T-helper 1 cell treated with Interleukin-12 subunit alpha and Interleukin-12 subunit beta and Interleukin-4 antibody, amounts not matched to agents 30 μg/mL and 1 μg/mL, for 36 hours (primary cell): ENCODE results near the gene TNNT2.

Source experiments
- H3K27ac Mint-ChIP-seq: one replicate; pipeline ENCODE4 v1.8.0; 2021; ENCODE audit warnings: mild to moderate bottlenecking, mixed read lengths
- H3K27me3 Mint-ChIP-seq: one replicate; pipeline ENCODE4 v1.8.0; 2021; ENCODE audit warnings: low read depth, mixed read lengths
- H3K36me3 Mint-ChIP-seq: one replicate; pipeline ENCODE4 v1.8.0; 2021; ENCODE audit warnings: low read depth, mixed read lengths
- H3K4me1 Mint-ChIP-seq: one replicate; pipeline ENCODE4 v1.8.0; 2021; ENCODE audit warnings: low read depth, mixed read lengths
- H3K4me3 Mint-ChIP-seq: one replicate; pipeline ENCODE4 v1.8.0; 2021; ENCODE audit warnings: mild to moderate bottlenecking, moderate library complexity, mixed read lengths
- H3K9me3 Mint-ChIP-seq: one replicate; pipeline ENCODE4 v1.8.0; 2021; ENCODE audit warnings: mixed read lengths

The TNNT2 gene

DNA sequence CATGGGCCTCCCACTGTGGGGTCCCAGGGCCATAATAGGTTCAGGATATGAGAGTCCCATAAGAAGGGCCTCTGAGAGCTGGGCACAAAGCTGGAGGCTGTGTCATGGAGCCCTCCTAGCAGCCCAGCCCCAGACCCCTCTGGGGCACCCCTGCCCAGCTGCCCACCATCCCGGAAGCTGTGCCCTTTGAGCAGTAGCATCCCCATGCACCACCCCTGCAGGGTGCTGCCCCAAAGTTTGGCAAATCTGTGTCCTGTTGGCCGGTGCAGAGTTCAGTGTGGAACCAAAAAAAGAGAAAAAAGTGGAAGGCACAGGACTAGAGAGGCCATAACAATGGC lies 17.6 kb downstream of the TNNT2 start:
- H3K27ac Mint-ChIP-seq = no peak overlapping the region
- H3K4me1 Mint-ChIP-seq = no peaks in the 10 kb centered on the region
- no peaks in the 10 kb centered on the region for H3K27me3 Mint-ChIP-seq
- H3K36me3 Mint-ChIP-seq = no peaks in the 10 kb centered on the region
- no peak overlapping the region for H3K4me3 Mint-ChIP-seq
- no peaks in the 10 kb centered on the region for H3K9me3 Mint-ChIP-seq

DNA sequence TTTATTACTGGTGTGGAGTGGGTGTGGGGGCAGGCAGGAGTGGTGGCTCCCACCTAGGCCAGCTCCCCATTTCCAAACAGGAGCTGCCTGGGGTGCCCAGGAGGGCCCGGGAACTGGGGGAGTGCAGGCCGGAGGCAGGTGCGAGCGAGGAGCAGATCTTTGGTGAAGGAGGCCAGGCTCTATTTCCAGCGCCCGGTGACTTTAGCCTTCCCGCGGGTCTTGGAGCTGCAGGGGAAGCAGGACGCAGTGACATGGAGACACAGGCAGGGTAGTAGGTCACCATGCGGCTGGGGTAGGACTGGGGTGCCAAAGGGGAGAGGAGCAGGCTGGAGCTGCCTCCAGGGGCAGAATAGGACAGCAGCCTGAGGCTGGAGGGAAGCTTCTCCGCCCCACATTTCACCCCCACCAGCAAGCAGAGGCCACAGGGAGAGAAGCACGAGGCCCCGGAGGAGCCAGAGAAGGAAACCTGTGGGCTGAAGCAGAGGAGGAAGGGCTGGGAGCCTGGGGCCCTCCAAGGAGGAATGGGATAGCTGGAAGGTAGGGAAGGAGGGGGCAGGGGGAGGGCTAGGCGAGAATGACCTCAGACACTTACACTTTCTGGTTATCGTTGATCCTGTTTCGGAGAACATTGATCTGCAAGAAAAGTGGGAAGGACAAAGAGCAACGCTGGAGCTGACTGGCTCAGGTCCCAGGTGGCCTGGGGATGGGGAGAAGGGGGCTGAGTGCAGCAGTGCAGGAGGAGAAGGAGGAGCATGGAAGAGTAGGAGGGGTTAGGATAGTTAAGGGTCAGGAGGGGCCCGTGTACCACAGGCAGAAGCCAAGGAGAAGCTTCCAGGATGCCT lies 18.2 kb downstream of the TNNT2 start:
- Mint-ChIP-seq H3K9me3 (no peaks in the 10 kb centered on the region), H3K4me1 (no peaks in the 10 kb centered on the region), H3K4me3 (no peak overlapping the region), H3K36me3 (no peaks in the 10 kb centered on the region), H3K27ac (no peak overlapping the region), H3K27me3 (no peaks in the 10 kb centered on the region)

DNA sequence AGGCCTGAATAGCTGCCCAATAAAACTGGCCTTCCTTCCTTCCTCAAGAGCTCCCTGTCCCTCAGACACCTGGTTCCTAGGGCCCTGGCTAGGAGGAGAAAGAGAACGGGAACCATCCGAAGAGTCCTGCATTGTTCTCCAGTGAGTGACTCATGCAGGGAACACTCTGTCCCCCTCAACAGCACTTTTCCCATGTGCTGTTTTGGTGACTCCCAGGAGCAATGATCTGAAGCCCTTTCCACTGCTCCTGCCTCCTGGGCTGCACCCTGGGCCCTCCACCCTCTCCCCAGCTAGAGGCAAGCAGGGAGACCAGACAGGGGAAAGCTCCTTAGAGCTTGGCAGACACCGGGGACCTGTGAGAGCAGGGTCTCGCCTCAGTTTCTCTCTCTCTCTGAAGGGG lies 18.9 kb downstream of the TNNT2 start:
- Mint-ChIP-seq H3K27ac (no peak overlapping the region), H3K4me3 (no peak overlapping the region), H3K4me1 (no peaks in the 10 kb centered on the region), H3K27me3 (no peaks in the 10 kb centered on the region), H3K9me3 (no peaks in the 10 kb centered on the region), H3K36me3 (no peaks in the 10 kb centered on the region)

DNA sequence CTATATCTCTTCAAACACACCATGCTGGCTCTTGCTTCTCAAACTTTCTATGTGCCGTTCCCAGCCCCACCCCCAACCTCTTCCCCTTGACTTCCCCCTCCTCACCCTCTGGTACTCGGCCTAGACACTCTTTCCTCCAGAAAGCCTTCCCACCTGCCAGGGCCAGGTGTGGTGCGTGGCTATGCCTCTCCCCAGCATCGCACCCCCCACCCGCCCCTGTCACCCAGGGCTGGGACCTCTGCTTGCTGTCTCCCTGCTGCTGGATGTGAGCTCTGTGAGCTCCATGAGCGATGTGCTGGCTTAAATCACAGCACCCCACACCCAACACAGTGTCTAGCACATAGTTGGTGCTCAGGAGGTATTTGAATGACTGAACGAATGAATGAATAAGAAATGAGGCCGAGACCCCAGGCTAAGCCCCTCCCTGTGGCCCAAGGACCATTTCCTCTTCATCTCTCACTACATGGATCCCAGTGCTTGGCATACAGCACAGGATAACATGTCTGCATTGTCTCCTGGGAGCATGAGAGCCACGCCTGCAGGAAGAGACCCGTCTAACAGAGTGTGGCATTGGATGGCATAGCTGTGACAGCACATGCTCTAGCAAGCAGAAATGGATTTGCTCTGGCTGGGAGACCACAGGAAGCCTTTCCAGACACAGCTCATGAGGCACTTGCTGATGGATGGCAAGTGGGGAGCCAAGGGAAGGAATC lies 19.7 kb downstream of the TNNT2 start:
- no peak overlapping the region for H3K27ac Mint-ChIP-seq
- H3K4me3 Mint-ChIP-seq = no peak overlapping the region
- H3K27me3 Mint-ChIP-seq = no peaks in the 10 kb centered on the region
- no peaks in the 10 kb centered on the region for H3K4me1 Mint-ChIP-seq
- H3K36me3 Mint-ChIP-seq = no peaks in the 10 kb centered on the region
- no peaks in the 10 kb centered on the region for H3K9me3 Mint-ChIP-seq

DNA sequence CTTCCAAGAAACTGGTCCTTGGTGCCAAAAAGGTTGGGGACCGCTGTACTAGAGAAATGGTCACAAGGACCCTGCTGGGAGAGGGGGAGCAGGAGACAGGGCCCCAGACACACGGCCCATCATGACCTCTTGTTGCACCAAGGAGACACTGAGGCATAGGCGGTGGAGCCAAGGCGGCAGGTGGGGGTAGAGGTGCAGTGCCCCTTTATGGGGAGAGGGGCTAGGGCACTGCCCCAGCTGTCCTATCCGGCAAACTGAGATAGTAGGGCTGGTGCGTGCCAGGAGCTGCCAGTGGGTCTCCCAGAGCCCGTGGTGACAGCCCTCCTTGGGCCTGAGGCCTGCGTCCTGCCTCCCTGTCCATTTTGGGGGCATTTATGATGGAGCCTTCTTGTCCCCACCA lies 20.3 kb downstream of the TNNT2 start:
- Mint-ChIP-seq H3K4me3 (no peak overlapping the region), H3K27me3 (no peaks in the 10 kb centered on the region), H3K36me3 (no peaks in the 10 kb centered on the region), H3K4me1 (no peaks in the 10 kb centered on the region), H3K9me3 (no peaks in the 10 kb centered on the region), H3K27ac (no peak overlapping the region)

DNA sequence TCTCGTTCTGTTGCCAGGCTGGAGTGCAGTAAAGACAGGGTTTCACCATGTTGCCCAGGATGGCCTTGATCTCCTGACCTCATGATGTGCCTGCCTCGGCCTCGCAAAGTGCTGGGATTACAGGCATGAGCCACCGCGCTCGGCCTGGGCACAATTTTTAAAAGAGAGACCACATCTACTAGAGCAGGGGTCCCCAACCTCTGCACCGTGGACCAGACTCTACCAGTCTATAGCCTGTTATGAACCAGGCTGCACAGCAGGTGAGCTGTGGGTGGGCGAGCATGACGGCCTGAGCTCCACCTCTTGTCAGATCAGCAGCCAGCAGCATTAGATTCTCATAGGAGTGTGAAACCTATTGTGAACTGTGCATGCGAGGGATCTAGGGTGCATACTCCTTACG lies 20.8 kb downstream of the TNNT2 start:
- H3K27ac Mint-ChIP-seq = no peak overlapping the region
- no peaks in the 10 kb centered on the region for H3K4me1 Mint-ChIP-seq
- no peaks in the 10 kb centered on the region for H3K36me3 Mint-ChIP-seq
- no peaks in the 10 kb centered on the region for H3K9me3 Mint-ChIP-seq
- no peak overlapping the region for H3K4me3 Mint-ChIP-seq
- no peaks in the 10 kb centered on the region for H3K27me3 Mint-ChIP-seq

DNA sequence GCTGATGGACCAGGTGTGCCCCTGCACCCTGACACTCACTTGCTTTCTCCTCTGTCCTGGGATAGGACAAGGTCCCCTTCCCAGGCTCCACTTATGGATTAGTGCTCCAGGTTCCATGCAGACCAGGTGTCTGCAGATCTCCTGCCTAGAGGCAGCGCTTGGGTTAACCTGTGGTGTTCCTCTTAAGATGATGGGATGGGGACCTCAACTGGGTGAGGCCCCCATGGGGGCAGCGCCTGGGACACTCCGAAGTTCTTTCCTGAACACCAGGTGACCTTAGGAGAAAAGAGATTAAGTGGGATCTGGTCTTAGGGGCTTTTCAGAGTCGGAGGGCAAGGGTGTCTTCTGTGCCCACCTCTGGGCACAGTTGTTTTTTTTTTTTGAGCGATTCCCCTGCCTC lies 21.2 kb downstream of the TNNT2 start:
- Mint-ChIP-seq H3K9me3 (no peaks in the 10 kb centered on the region), H3K36me3 (no peaks in the 10 kb centered on the region), H3K27me3 (peaks cover 2% of the 10 kb centered on the region), H3K4me3 (no peak overlapping the region), H3K4me1 (no peaks in the 10 kb centered on the region), H3K27ac (no peak overlapping the region)

DNA sequence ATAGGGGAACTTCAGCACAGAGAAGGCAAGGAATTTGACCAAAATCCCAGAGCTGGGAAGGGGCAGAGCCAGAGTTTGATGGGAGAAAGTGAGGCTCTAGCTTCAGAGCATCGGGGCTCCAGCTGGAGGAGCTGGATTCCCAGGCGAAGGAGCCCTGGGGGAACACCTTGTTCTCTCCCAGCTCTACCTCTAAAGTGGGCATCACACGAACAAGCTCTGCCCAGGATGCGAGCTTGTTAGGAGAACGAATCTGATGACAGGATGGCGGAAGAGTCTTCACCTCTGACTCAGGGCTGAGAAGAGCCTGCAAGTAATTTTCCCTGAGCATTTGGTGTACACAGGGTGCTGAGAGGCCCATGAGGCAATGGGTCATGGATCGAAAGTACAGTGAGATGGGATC lies 22.0 kb downstream of the TNNT2 start:
- Mint-ChIP-seq H3K27ac (no peak overlapping the region), H3K4me1 (no peaks in the 10 kb centered on the region), H3K27me3 (peaks cover 8% of the 10 kb centered on the region), H3K9me3 (no peaks in the 10 kb centered on the region), H3K4me3 (no peak overlapping the region), H3K36me3 (no peaks in the 10 kb centered on the region)

DNA sequence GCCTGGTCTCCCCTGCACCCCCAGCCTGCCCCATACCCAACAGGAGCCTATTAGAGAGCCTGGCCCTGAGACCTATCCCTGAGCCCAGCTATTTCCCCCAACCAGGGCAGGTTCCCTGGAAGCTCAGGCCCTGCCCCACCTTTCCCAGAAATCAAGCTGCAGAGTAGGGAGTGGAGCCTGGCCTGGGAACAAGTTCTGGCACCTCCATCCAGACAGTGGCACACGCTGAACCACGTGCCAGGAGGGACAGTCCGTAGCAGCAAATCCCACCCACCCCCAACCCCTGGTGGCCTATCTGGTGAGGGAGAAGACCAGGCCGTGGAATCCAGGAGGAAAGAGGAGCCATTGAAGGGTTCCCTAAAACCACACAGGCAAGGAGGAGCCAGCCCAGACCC lies 22.6 kb downstream of the TNNT2 start:
- Mint-ChIP-seq H3K27me3 (peaks cover 8% of the 10 kb centered on the region), H3K36me3 (no peaks in the 10 kb centered on the region), H3K9me3 (no peaks in the 10 kb centered on the region)

DNA sequence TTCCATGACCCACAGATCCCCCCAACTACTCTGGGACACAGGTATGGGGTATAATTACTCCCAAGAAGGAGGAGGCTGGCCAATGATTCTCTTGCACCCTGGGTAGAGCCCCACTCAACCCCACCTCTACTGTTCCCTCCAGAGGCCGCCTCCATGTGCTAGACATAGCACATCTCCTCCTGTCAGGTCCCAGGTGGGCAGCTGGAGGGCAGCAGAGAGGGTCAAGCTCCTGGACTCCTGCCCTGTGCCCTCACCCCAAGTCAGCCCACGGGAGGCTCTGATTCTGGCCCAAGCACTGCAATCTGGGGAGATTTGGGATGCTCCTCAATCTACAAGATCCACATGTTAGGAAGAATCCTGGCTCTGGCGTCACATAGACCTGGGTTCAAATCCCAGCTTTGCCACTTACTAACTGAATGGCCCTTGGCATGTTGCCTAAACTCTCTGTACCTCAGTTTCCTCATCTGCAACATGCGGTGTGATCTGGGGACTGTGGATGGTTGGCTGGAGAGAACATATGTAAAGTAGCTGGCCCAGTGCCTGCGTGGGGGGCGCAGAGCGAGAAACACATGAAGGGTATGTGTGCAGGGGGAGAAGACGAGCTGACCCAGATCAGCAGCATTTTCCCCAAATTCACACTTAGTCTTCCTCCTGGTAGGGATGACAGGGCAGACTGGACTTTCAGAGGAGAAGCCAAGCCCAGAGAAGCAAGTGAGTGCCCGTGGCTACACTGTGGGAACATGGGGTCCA lies 23.2 kb downstream of the TNNT2 start:
- H3K4me1 Mint-ChIP-seq = no peaks in the 10 kb centered on the region
- no peak overlapping the region for H3K27ac Mint-ChIP-seq
- H3K9me3 Mint-ChIP-seq = no peaks in the 10 kb centered on the region
- peaks cover 11% of the 10 kb centered on the region for H3K27me3 Mint-ChIP-seq
- no peaks in the 10 kb centered on the region for H3K36me3 Mint-ChIP-seq
- no peak overlapping the region for H3K4me3 Mint-ChIP-seq

More for the DNA sequence above, 22.6 kb downstream of the TNNT2 start:
- Mint-ChIP-seq H3K4me3 (no peak overlapping the region), H3K27ac (no peak overlapping the region), H3K4me1 (no peaks in the 10 kb centered on the region)

DNA sequence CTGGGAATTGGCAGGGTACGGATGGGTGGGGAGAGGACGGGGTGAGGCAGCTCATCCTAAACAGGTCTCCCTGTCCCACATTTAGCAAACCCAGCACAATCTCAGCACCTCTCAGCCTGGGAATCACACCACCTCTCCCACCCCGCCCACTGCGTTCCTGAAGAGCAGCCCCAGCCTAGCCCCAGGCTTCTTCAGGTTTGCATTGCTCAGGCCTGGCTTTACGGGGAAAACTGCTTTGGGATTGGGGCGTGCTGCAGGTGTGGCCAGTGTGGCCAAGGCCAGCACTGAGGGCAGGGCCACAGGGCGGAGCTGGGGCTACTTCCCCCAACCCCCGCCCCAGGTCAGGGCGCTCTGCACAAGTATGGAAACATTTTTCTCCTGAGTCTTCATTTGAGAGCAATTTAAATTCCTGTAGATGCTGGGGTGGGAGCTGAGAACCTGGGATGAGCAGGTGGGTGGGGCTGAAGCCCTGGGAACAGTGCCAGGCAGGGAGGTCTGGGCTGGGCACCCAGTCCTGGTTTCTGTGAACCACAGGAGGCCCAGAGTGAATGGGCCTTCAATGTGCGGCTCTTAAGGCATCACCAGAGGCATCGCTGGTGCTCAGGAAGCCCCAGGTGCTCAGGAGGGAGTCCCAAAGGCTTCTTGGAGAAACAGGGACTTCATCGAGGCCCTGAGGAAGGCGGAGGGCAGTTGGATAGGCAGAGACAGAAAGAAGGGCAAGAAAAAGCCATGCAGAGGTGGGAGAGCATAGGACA lies 24.1 kb downstream of the TNNT2 start:
- H3K9me3 Mint-ChIP-seq = no peaks in the 10 kb centered on the region
- peaks cover 12% of the 10 kb centered on the region for H3K27me3 Mint-ChIP-seq
- no peaks in the 10 kb centered on the region for H3K36me3 Mint-ChIP-seq
- no peak overlapping the region for H3K4me3 Mint-ChIP-seq
- H3K27ac Mint-ChIP-seq = no peak overlapping the region
- H3K4me1 Mint-ChIP-seq = no peaks in the 10 kb centered on the region

DNA sequence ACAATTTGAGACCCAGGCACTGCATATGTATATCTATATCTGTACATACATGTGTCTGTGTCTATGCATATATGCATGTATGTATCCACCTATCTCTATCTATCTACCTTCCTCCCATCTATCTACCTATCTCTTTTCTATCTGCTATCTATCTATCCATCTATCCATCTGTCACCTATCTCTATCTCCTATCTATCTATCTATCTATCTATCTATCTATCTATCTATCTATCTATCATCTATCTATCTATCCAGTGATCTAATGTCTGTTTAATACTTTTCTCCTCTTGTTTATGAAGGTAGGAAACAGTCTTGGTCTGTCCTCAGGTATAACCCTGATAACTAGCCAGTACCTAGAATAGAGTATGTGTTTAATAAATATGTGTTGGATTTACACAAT lies 25.9 kb downstream of the TNNT2 start:
- no peaks in the 10 kb centered on the region for H3K9me3 Mint-ChIP-seq
- H3K27ac Mint-ChIP-seq = no peak overlapping the region
- no peaks in the 10 kb centered on the region for H3K36me3 Mint-ChIP-seq
- H3K27me3 Mint-ChIP-seq = peaks cover 22% of the 10 kb centered on the region
- no peak overlapping the region for H3K4me3 Mint-ChIP-seq
- H3K4me1 Mint-ChIP-seq = no peaks in the 10 kb centered on the region

DNA sequence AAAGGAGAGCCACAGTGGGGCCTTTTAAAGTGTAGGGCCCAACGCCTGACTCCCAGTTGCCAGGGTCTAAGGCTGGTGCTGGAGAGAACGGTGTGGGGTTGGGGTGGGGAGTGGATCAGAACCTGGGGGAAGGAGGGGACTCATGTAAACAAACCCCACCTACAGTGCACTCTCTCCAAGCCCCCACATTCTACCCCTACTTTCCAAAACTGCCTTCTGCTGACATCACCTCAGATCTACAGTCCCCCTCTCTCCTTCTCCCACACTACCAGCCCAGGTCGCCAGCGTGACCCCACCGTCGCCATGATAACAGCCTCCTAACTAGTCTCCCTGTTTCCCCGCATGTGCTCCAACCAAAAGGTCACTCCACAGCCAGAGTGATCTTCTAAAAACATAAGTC lies 26.6 kb downstream of the TNNT2 start:
- Mint-ChIP-seq H3K4me3 (no peak overlapping the region), H3K4me1 (no peaks in the 10 kb centered on the region), H3K36me3 (no peaks in the 10 kb centered on the region), H3K27me3 (peaks cover 23% of the 10 kb centered on the region), H3K27ac (no peak overlapping the region), H3K9me3 (no peaks in the 10 kb centered on the region)

DNA sequence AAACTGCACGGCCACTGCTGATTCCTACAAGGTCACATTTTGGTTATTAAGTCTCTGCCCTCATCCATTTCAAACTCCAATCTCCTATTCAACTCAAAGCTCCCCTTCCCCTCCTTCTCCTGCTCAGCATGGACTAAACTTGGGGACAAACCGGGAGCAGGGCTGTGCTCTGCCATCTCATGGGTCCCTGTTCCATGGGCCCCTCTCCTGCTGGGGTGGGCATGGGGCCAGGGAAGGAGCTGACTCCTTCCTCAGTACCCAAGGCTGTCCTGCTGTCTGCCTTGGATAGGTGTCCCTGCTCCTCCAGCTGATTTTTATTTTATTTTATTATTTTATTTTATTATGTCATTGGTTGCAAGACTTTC lies 27.1 kb downstream of the TNNT2 start:
- Mint-ChIP-seq H3K27ac (no peak overlapping the region), H3K4me1 (no peaks in the 10 kb centered on the region), H3K27me3 (peaks cover 23% of the 10 kb centered on the region), H3K36me3 (no peaks in the 10 kb centered on the region), H3K9me3 (no peaks in the 10 kb centered on the region), H3K4me3 (no peak overlapping the region)
